GM12873 (cell line): ENCODE data around the gene PTBP3.

ENCODE experiments used
- CTCF ChIP-seq: IDR thresholded peaks from 2 replicates; pipeline ENCODE4 v1.5.1; 2012; ENCODE audit warnings: low read depth, mild to moderate bottlenecking, moderate library complexity, low read length, control low read depth; ENCODE audit not compliant: insufficient read depth; ENCODE audit errors: missing control alignments

PTBP3 gene

GRCh38 chr9:112325600-112325999 is 7.8 kb downstream of the PTBP3 start:
- TF ChIP-seq CTCF: no peak

GRCh38 chr9:112325127-112325526 is 8.3 kb downstream of the PTBP3 start:
- TF ChIP-seq CTCF: no peak

DNA sequence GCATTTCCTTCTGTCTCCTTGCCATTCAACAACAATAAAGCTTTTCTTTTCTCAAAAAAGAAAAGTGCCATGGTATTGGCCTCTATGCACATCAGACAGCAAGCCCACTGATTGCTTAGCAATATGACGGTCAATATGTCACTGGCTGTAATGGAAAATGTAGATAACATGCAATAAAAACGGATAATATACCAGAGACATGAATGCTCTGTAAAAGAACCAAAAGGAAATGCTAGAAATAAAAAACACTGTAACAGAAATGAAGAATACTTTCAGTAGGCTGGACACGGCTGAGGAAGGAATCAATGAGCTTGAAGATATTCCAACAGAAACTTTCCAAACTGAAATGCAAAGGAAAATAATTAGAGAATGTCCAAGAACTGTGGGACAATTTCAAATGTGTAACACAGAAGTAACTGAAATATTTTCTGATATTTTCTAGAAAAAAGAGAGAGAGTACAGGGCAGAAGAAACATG is 10.0 kb downstream of the PTBP3 start:
- no peak for TF ChIP-seq CTCF

- no peak for TF ChIP-seq CTCF
These were observed 10.6 kb downstream of the PTBP3 start for GRCh38 chr9:112322701-112323377.

DNA sequence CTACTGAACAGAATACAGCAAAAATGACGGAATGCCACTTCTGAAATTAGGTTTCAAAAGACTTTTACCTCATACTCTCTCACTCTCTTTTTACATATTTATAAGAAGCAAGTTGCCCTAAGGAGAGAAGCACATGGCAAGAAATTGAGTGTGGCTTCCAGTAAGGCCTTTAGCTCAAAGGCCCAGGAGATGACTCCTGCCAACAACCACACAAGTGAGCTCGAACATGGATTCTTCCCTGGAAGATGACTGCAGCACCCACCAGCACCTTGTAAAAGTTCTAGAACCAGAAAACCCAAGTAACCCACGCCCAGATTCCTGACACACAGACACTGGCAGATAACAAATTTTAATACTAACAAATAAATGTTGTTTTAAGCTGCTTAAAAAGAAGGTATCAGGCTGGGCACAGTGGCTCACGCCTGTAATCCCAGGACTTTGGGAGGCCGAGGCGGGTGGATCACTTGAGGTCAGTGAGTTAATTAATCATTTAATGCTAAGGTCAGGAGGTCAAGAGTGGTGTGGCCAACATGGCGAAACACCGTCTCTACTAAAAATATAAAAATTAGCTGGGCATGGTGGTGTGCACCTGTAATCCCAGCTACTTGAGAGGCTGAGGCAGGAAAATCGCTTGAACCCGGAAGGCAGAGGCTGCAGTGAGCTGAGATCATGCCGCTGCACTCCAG is 17.0 kb downstream of the PTBP3 start:
- TF ChIP-seq CTCF: no peak

GRCh38 chr9:112315331-112316257 is 17.8 kb downstream of the PTBP3 start:
- no peak for TF ChIP-seq CTCF

DNA sequence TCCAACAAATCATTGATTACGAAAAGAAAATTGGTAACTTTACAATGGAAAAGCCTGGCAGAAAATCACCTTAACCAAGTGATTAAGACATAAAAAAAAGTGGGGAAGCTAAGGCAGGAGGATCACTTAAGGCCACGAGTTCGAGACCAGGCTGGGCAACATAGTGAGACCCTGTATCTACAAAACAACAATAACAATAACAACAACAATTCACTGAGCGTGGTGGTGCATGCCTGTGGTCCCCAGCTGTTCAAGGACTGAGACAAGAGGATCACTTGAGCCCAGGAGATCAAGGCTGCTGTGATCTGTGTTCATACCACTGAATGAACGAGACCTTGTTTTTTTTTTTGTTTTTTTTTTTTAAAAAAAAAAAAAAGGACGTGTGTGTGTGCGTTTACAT is 21.3 kb downstream of the PTBP3 start:
- no peak for TF ChIP-seq CTCF
